ENCODE data around the gene ACSS1.

DNA sequence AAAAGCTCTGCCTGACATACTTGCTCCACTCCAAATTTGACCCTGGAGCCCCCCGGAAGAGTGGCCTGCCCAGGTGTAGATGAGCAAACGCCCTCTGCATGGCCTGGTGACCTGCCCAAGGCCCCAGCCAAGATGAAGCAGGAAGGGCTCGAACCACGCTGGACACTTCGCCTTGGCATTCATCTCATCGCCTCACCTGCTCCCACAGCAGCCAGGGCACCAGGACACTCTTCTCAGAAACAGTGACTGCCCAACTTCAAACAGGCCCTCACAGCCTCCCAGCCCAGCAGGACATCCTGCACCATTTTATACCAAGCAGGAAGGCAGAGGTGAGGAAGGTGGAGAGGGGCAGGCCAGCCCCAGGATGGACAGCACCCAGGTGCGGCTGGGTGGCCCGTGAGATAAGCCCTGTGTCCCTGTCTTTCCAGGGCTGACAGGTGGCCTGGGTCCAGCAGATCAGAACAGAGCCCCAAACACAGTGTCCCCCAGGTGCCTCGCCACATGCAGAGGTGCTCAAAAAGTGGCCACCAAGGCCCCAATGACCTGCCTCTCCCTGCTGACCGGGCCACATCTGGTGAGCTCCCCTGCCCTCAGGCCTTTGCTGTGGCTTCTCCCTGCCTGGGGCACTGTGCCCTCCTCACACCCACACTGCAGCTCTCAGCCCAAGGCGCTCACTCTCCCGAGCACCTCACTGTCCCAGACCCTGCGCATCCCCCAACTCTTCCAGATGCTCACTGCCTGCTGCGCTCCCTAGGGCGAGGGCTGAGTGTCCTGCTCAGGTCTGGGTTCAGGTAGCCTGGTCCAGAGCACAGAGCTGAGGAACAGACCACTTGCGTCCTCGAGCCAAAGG is 7.2 kb downstream of the ACSS1 start:
- TF ChIP-seq BACH2 (CRISPR knock-in tag; IDR thresholded peaks at IDR 0.05; ENCODE audit: borderline replicate concordance), result no peak
- no peak for TF ChIP-seq ZFP3 (CRISPR knock-in tag; IDR thresholded peaks at IDR 0.05)
- TF ChIP-seq, protein P1, sequence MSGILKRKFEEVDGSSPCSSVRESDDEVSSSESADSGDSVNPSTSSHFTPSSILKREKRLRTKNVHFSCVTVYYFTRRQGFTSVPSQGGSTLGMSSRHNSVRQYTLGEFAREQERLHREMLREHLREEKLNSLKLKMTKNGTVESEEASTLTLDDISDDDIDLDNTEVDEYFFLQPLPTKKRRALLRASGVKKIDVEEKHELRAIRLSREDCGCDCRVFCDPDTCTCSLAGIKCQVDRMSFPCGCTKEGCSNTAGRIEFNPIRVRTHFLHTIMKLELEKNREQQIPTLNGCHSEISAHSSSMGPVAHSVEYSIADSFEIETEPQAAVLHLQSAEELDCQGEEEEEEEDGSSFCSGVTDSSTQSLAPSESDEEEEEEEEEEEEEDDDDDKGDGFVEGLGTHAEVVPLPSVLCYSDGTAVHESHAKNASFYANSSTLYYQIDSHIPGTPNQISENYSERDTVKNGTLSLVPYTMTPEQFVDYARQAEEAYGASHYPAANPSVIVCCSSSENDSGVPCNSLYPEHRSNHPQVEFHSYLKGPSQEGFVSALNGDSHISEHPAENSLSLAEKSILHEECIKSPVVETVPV (CRISPR knock-in tag; IDR thresholded peaks at IDR 0.05), result no peak
- TF ChIP-seq ZFP30 (CRISPR knock-in tag; IDR thresholded peaks at IDR 0.05), result no peak
- TF ChIP-seq, protein P2, sequence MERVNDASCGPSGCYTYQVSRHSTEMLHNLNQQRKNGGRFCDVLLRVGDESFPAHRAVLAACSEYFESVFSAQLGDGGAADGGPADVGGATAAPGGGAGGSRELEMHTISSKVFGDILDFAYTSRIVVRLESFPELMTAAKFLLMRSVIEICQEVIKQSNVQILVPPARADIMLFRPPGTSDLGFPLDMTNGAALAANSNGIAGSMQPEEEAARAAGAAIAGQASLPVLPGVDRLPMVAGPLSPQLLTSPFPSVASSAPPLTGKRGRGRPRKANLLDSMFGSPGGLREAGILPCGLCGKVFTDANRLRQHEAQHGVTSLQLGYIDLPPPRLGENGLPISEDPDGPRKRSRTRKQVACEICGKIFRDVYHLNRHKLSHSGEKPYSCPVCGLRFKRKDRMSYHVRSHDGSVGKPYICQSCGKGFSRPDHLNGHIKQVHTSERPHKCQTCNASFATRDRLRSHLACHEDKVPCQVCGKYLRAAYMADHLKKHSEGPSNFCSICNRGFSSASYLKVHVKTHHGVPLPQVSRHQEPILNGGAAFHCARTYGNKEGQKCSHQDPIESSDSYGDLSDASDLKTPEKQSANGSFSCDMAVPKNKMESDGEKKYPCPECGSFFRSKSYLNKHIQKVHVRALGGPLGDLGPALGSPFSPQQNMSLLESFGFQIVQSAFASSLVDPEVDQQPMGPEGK (CRISPR knock-in tag; IDR thresholded peaks at IDR 0.05; ENCODE audit: borderline replicate concordance), result no peak
- TF ChIP-seq, protein P3, sequence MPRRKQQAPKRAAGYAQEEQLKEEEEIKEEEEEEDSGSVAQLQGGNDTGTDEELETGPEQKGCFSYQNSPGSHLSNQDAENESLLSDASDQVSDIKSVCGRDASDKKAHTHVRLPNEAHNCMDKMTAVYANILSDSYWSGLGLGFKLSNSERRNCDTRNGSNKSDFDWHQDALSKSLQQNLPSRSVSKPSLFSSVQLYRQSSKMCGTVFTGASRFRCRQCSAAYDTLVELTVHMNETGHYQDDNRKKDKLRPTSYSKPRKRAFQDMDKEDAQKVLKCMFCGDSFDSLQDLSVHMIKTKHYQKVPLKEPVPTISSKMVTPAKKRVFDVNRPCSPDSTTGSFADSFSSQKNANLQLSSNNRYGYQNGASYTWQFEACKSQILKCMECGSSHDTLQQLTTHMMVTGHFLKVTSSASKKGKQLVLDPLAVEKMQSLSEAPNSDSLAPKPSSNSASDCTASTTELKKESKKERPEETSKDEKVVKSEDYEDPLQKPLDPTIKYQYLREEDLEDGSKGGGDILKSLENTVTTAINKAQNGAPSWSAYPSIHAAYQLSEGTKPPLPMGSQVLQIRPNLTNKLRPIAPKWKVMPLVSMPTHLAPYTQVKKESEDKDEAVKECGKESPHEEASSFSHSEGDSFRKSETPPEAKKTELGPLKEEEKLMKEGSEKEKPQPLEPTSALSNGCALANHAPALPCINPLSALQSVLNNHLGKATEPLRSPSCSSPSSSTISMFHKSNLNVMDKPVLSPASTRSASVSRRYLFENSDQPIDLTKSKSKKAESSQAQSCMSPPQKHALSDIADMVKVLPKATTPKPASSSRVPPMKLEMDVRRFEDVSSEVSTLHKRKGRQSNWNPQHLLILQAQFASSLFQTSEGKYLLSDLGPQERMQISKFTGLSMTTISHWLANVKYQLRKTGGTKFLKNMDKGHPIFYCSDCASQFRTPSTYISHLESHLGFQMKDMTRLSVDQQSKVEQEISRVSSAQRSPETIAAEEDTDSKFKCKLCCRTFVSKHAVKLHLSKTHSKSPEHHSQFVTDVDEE (CRISPR knock-in tag; IDR thresholded peaks at IDR 0.05), result no peak
- TF ChIP-seq, protein P4, sequence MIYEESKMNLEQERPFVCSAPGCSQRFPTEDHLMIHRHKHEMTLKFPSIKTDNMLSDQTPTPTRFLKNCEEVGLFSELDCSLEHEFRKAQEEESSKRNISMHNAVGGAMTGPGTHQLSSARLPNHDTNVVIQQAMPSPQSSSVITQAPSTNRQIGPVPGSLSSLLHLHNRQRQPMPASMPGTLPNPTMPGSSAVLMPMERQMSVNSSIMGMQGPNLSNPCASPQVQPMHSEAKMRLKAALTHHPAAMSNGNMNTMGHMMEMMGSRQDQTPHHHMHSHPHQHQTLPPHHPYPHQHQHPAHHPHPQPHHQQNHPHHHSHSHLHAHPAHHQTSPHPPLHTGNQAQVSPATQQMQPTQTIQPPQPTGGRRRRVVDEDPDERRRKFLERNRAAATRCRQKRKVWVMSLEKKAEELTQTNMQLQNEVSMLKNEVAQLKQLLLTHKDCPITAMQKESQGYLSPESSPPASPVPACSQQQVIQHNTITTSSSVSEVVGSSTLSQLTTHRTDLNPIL (CRISPR knock-in tag; IDR thresholded peaks at IDR 0.05; ENCODE audit: low read depth), result no peak
- no peak for TF ChIP-seq ESRRG (CRISPR knock-in tag; IDR thresholded peaks at IDR 0.05)
- no peak for TF ChIP-seq GLIS3 (CRISPR knock-in tag; IDR thresholded peaks at IDR 0.05)
- TF ChIP-seq ARNTL (CRISPR knock-in tag; IDR thresholded peaks at IDR 0.05; ENCODE audit: borderline replicate concordance, low read depth), result no peak

All from SK-N-SH treated with all-trans-retinoic acid at 6 μM for 48 hours (cell line).